Dermis blood vessel endothelial cell (primary cell): ENCODE data around the gene NENF. TPM values are rescaled to one million over a fixed set of nuclear protein-coding genes. Genes with fewer than 3 reads are reported as not detected.
"Not testable (repeated sequence)": the region's sequence is repeated elsewhere in the genome, so short reads cannot be mapped to it uniquely, and the experiment has no call there.

Experiments
- DNase-seq: peaks from one replicate; pipeline ENCODE4 v3.0.0; 2010
- total RNA-seq: library from RNA; depleted of rRNA; stranded (reverse); fragments of >200 nt; gene quantifications from 2 replicates; pipeline ENCODE4 v1.2.3, GENCODE V29; 2014

Gene NENF
- total RNA-seq, 1 donor from 2014 or later, result 15.7 TPM

DNA sequence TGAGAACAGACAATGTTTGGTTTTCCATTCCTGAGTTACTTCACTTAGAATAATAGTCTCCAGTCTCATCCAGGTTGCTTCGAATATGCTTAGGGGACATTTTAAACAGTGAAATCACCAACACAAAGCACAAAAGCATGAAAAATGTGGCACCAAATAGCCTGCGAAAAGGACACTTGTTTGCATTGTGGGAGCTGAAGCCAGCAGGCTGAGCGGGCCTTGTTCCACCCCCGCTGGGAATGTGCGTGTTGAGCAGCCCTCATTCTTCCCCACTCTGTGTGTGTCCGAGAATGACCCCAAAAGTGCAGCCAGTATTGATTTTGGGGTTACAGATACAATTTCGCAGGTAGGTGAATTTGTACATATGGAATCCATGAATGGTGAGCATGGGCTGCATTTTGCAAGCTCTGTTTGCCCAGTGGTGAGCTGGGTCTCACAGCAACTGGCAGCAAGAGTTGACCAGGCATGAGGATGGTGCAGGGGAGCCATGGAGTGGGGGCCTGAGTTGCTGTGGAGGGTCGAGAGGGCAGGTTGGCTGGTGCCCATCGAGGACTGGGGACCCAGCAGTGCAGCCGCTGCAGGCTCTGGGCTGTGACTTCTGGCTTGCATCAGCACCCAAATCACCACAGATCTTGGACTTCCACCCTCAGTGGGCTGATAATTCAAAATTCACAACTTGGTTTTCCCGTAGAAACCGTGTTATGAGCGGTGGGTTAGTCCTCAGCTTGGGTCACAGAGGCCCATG lies 29.4 kb downstream of the NENF start:
- DNase-seq, result no peak

DNA sequence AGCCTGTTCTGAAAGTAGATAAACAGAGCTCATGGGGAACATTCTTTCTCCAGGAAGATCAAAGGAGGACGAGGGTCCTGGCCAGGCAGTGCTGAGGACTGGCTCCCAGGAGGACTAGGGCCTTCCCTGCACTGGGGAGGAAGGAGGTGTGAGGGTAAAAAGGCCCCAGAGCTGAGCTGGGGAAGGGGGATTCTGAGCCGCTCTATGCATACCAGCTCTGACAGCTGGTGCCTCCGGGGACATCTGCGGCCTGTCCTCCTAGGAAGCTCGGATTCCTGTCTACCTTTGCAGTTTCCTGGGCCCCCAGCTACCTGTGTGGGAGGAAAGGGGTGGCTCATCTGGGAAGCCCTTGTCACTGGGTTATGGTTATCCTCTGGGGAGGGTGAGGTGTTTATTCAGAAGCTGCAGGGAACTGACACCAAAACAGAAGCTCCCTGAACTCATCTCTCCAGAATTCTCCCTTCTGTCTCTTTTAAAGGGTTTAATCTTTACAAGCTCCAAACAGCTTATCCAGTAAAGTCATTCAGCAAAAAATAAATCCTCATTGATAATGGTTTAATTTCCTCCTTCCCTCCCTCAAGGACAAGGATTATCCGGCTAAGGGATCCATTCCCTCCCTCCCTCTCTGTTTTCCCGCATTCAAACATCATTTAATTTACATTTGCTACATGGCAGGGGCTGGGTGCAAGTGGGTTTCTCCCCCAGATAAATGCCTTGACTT lies 31.0 kb downstream of the NENF start:
- no peak for DNase-seq

DNA sequence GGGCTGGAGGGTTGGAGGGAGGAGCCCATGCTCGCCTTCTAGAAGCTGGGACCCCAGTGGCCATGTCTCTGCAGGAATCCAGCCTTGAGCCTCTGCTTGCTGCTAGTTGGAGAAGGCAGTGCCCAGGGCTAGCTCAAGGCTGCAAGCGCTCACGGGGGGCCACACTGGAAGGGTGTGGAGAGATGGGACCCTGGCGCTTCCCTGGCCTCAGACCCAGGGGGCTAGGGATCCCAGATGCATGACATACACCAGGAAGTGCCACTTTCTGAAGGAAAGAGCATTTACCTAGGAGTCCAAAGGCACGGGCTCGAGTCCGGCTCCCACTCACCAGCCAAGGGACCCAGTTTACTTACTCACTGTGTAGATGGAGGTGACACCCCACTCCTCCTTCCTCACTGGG lies 32.6 kb downstream of the NENF start:
- DNase-seq, result no peak

DNA sequence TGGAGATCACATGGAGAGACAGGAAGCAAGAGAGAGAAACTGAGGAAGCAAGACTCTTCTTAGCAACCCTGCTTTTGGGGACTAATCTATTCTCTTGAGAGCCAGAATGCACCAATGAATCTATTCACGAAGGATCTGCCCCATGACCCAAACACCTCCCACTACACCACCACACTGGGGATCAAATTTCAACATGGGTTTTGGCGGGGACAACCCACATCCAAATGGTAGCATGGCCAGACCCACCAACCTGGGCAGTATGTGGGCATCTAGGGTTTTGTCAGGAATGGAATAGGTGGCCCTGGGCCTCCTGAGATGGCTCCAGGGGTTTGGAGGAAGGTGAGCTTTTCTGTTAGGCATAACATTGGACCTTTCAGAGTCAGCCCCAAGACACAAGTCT lies 33.7 kb downstream of the NENF start:
- no peak for DNase-seq

DNA sequence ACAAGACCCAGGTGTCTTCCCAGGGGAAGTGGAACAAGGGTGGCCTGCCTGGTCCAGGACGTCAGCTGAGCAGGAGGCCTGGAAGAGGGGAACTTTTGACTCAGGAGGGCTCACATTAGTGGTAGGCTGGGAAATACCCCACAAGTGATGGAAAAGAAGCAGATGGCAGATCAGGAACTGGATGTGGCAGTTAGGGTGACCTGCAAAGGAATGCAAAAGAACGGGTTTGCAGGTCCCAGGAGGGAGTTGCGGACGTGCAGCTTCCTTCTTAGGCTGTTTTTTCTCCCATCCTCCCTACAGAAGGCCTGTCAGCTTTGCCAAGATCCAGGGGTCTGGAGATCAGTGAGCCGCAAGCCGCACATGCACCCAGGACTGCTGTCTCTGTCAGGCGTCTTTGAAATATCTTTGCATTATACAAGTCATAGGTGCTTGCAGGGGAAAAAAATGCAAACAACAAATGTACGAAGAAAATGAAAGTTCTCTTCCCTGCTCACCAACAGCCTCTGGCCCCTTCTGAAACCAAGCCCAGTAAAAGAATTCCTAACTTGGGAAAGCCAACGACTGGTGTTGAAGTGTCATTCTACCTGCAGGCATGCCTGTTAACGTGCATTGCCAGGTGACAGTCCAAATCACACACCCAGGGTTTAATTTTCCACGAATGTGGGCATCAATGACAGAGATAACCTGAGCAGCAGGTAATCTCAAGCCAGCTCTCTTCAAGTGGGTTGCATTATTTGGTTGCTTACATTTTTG lies 34.4 kb downstream of the NENF start:
- DNase-seq, result no peak

DNA sequence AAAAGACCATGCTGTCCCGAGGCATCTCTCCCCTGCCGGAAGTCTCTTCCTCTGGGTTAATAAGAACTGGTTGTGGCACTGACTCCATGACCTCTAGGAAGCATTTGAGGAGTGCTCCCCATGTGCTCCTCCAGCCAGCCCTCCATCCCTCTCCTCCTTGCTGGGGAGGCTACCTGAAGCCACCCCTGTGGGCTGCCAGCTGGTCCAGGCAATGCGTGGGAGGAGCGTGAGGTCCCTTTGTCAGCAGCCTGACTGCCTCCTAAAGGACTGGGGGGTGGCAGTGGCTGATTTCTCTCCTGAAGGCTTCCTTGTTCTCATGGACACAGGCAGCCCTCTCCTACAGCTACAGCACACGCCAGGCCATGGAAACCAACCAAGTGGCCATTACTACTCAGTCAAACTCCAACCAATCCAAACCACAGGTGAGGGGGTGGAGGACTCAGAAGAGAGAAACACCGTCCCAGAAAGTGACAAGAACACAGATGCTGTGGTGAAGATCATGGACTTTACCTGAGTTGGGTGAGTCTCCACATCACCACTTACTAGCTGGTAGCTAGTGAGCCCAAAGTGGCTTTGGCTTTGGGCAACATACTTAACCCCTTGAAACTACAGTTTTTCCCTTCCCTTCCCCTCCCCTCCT lies 35.2 kb downstream of the NENF start:
- DNase-seq, result no peak

DNA sequence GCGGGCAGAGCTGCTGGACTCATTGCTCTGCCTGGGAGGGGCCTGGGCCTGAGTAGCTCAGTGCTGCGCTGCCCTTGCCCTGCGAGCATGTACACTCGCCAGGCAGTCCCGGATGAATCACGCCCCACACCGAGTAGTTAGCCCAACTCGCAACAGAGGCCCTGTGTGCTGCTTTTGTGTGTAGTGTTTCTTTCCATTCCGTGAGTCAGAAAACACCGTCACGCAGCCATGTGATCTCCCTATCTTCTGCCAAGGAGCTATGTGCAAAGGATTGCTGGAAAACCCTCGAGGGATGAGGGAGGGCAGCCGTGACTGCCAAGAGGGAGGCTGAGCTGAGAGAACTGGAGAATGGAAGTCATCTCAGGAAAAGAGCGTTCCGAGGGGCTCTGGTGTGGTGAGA lies 37.3 kb downstream of the NENF start:
- DNase-seq, result peak; percentile 48

DNA sequence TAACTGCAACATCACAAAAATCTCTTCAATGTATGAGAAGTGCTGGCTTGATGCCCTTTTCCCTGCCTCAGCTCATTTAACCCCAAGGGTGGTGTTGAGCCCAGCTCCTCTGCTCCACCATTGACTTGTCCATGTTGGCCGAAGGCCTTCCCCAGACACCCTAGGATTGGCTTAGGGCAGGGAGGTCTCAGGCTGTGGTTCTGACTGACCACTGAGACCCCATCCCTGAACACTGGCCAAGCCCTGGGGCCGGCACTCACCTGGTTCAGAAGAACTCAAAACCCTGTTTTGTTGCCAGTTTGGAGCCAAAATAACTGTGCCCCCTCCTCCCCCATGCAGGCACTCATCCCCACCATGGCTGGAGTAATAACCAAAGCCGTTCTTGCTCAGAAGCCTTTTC lies 38.6 kb downstream of the NENF start:
- no peak for DNase-seq

DNA sequence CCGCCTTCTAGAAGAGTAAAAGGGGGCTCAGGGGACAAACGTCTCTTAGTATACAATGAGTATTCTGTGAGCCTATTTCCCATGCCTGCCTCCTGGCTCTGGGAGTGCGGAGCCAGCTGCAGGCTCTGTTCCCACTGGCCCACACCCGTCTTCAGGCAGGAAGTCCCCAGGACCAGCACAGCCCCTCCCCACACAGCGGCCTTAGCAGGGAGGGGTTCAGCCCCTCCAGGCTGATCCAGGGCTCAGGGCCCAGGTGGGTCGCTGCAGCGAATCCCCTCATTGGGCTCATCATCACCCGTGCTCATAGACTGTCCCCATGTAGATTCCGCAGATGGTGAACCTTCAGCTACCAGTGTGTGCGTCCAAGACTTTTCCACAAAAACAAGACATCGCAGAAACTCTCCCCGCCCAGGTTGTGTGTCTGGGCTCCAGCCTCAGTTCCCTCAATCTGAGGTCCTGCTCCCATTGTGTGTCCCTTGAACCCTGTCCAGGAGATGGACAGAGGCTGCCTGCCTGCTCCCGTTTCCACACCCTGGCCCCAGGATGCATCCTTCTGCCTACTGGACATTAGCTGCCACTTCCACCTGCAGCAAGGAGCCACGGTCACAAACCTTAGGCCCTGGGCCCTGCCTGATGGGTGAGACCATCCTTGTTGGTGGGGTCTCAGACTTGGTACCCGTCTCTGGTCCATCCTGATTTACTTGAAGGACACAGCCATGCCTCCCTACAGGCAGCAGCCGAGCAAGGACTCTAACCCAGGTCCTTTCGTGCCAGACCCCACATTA lies 39.4 kb downstream of the NENF start:
- DNase-seq, result no peak

DNA sequence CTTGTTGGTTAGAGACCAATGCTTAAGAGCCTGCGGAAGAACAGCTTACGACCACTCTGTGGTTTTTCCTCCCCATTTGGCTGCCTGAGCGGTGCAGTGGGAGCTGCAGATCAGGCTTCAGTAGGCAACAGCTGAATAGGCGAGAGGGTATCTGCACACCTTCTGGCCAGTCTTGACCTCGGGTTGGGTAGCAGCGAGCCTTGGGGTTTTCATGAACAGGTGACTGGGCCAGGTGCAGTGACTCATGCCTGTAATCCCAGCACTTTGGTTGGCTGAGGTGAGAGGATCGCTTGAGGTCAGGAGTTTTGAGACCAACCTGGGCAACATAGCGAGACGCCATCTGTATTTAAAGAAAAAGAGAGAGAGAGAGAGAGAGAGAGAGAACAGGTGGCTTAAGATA lies 41.0 kb downstream of the NENF start:
- no peak for DNase-seq

DNA sequence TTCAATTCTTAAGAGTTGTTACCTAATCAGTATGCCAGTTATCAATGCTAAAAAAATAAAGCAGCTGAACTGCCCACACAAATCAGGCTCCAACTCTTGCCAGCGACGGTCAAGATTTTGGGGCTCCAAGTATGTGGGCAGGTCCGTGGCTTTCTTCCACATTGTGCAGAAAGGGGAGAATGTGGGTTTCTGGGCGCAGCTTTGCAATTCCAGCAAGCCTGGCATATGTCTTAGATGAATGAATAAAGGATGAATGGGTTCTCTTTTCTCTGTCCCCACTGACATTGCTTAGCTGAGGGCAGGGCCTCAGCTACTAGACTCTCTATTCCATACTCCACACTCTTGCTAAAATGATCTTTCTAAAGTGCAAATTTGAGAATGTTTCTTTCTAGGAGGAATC lies 42.4 kb downstream of the NENF start:
- DNase-seq, result no peak

DNA sequence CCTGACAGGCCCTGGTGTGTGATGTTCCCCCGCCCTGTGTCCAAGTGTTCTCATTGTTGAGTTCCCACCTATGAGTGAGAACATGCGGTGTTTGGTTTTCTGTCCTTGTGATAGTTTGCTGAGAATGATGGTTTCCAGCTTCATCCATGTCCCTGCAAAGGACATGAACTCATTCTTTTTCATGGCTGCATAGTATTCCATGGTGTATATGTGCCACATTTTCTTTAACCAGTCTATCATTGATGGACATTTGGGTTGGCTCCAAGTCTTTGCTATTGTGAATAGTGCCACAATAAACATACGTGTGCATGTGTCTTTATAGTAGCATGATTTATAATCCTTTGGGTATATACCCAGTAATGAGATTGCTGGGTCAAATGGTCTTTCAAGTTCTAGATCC lies 43.1 kb downstream of the NENF start:
- DNase-seq, result not testable (repeated sequence)

DNA sequence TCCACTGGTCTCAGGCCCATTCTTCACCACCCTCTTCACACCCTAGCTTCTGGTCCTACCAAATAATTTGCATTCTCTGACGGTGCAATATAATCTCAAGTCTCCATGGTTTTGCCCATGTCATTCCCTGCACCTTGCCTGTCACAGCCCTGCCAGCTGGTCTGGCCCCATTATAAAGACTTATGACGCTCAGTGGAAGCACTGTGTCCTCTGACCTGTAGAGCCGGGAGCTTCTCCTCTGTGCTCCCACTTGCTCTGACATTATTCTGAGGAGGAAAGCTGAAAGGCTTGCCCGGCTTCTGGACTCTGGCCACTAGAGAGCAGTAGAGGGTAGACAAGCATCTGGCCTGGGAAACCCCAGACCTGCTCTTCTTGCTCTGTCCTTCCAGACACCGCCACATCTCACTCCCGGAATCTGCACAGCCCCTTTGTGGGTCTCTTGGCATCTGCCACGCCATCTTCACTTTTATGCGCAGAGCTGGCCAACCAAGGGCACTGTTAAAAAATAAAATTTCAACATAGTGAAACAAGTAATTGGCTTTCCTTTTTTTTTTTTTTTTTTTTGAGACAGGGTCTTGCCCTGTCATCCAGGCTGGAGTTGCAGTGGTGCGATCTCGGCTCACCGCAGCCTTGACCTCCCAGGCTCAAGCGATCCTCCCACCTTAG lies 44.4 kb downstream of the NENF start:
- peak; percentile 92 for DNase-seq

DNA sequence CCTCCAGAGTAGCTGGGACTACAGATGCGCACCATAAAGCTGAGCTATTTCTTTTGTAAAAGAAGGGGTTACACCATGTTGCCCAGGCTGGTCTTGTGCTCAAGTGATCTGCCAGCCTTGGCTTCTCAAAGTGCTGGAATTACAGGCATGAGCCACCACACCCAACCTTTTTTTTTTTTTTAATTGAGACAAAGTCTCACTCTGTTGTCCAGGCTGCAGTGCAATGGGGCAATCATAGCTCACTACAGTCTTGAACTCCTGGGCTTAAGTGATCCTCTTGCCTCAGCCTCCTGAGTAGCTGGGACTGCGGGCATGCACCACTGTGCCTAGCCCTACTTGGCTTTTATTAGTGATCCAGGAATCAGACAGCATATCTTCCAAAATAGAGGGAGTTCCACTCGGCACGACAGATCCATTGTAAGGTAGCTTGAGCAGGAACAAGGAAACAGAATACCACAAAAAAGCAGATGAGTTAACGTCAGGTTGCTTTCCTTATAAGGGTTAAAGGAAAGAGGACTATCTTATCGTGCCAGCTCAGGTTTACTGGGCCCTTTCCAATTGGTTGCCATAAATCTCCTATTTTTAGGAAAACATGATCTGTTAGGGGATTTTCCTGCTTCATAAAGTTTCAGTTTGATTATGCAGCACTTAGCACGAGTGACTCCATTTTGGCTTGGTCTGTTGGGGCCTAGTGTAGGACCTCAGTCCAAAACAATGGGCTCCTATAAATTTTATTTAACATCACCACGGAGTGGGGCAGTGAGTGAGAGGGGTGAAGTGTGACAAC lies 45.2 kb downstream of the NENF start:
- DNase-seq, result no peak

DNA sequence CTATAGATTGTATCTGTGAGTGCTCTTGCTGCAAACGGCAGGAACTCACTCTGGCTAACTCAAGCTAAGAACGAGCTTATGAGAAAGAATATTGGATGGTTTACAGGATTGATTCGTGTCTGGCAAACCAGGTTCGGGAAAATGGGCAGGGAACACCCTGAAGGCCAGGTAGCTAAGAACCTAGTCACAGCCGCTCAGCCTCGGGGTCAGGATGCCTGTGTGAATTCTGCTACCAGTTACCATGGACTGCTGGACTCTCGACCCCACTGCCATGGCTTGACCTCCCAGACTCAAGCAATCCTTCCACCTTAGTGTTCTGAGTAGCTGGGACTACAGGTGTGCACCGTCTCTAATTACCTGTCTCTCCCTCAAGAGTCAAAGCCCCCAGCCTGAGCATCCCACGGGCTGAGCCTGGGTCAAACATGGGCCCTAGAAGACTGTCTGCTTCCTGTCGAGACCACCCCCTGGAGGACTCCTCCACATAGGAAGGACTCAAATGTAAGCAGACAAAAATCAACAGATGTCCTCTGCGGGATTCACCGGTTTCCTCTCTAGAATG lies 45.8 kb downstream of the NENF start:
- no peak for DNase-seq

DNA sequence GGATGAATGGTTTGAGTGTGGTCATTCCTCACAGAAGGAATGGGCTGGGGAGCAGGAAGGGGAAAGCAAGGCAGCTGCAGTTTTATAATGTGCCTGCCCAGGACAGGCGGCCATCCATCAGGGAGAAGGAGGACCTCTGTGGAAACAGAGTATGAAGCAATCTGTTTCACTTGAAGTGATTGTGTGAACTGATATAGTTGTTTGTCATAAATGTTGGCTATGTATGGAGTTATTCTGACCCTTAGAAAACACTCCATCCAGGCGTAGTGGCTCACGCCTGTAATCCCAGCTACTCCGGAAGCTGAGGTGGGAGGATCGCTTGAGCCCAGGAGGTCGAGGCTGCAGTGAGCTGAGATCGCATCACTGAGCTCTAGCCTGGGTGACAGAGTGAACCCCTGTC lies 46.5 kb downstream of the NENF start:
- DNase-seq, result no peak

DNA sequence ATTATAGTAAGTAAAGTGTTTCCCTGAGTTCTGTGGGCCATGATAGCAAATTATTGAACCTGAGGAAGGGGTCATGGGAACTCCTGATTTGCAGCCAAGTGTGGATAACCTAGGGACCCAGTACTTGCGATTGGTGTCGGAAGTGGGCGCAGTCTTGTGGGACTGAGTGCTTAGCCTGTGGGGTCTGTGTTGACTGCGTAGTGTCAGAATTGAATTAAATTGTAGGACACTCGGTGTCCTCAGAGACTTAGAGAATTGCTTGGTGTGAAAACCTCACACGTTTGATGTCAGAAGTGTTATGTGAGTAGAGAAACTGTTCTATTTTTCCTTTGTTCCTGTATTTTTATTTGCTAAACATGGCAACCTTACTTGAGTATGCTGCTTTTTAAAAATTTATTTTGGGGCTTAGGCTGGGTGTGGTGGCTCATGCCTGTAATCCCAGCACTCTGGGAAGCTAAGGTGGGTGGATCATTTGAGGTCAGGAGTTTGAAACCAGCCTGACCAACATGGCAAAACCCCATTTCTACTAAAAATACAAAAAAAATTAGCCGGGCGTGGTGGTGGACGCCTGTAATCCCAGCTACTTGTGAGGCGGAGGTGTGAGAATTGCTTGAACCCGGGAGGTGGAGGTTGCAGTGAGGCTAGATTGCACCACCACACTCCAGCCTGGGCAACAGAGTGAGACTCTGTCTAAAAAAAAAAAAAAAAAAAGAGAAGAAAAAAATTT lies 48.2 kb downstream of the NENF start:
- not testable (repeated sequence) for DNase-seq

DNA sequence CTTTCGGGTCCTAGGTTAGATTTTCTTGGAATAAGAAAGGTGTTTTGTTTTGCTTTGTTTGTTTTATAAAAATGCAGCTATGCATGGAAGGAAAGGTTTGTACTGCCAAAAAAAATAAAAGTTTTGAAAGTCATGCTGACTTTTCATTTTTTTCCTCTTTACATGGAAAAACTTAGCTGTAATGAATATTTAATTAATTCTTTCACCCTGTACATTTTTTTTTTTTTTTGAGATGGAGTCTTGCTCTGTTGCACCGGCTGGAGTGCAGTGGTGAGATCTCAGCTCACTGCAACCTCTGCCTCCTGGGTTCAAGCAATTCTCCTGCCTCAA lies 48.7 kb downstream of the NENF start:
- DNase-seq, result peak; percentile 23

DNA sequence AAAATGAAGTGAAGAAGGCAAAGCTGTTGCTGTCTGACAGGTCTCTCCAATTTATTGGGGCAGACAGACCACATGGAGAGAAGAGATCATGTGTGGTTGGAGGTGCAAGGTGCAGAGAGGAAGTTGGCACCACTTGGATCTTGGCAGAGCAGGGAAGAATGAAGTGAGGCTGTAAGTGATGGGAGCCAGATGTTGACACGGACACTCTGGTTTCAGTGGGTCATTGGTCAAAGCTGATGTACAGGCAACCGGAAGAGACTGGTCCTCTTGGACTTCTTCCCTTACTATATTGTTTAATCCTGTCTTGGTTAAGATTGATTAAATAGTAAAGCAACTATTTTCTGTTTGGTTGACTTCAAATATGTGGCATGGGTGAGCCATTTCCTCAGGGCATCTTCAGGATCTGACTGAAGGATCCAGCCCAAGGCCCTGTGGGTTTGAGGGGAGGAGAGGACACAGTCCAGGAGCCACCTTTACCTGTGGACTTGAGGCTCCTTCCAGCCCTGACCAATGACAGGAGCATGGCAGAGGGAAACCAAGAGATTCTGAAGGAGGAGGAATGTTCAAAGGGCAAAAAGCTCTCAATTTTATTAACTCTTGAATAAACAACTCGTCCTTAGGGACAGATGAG lies 49.4 kb downstream of the NENF start:
- DNase-seq, result no peak
